Measurements from ENCODE around the gene CXorf51A. TPM values are rescaled to one million over a fixed set of nuclear protein-coding genes. Genes with fewer than 3 reads are reported as not detected.

Gene CXorf51A
- total RNA-seq, result not detected

GRCh38 chrX:146814644-146815043, at the start of gene CXorf51A:
Gene CXorf51A, minus strand, starts transcription at chrX:146814744. Its CDS starts 21 bp downstream, at chrX:146814723.

GRCh38 chrX:146809471-146809870, 5.1 kb downstream of the CXorf51A start, which contains the start of gene CXorf51B:
Gene CXorf51B, plus strand, starts transcription at chrX:146809771. Its CDS starts 21 bp downstream, at chrX:146809792.

Other genes starting within 250 kb of the CXorf51A start
- gene CXorf51B, start 5.0 kb downstream of the CXorf51A start, total RNA-seq, result not detected